ENCODE data around the gene PXN. TPM values are rescaled to one million over a fixed set of nuclear protein-coding genes. Genes with fewer than 3 reads are reported as not detected.

The PXN gene
- total and polyA plus RNA-seq, 2 of the 13 experiments (the other 11 are each of a cell fraction or from before 2014, with no cell fraction given), result 13.6 to 14.2 TPM

- Histone ChIP-seq H3K4me3 (replicated peaks in 1 of 3; ENCODE audit: insufficient read depth in 1 of 3, low read depth in 2 of 3, low read length in 3 of 3) (peak overlapping the region in 1 of 3 experiments; percentile 88; a peak in 1 of 6 replicates), H3K27ac (ENCODE audit: extremely low read length, insufficient read depth, low read length) (peak overlapping the region; percentile 13), H4K20me1 (ENCODE audit: insufficient read depth, low read length) (peaks cover 3% of the 10 kb centered on the region; the same call in 1 of the 2 replicates), H3K9me3 (ENCODE audit: low read length) (no peaks in the 10 kb centered on the region), H3K79me2 (ENCODE audit: insufficient read depth, low read length) (peaks cover 50% of the 10 kb centered on the region), H3K4me2 (ENCODE audit: low read depth, low read length) (peak overlapping the region; percentile 85), H3K36me3 (replicated peaks in 1 of 2; ENCODE audit: control insufficient read depth in 1 of 2, insufficient read depth in 2 of 2, low read length in 2 of 2) (no peaks in the 10 kb centered on the region; a peak in 2 of 5 replicates), H3K4me1 (ENCODE audit: insufficient read depth, low read length) (peaks cover 90% of the 10 kb centered on the region), H3K27me3 (ENCODE audit: control insufficient read depth in 1 of 2, insufficient read depth in 2 of 2, low read length in 2 of 2) (no peaks in the 10 kb centered on the region), H2AFZ (ENCODE audit: low read length) (no peak overlapping the region), H3K9ac (ENCODE audit: insufficient read depth, low read depth, low read length) (peak overlapping the region; percentile 84; the same call in 1 of the 2 replicates)
- ATAC-seq (no peak), FAIRE-seq (no peak), DNase-seq (ENCODE audit: low spot score) (no peak)
- TSS peak; percentile 40 for BruUV-seq (replicated peaks)
- POLR2A ChIA-PET, result interaction anchor here (1.0 to 13.4 kb wide), 9 partner anchors 26 to 146 kb away, joined by 3 to 265 read pairs (median 10); partner anchors contain the start of genes RAB35, RNU4-1, RNU4-2 and RPLP0
- in situ Hi-C loops (cut with HindIII; ENCODE audit: extremely low pct_ligation_motif_present, low pct_unique_long_range_greater_than_20kb), result loop anchor here (10.0 kb wide), 1 partner anchor 48 kb away; no protein-coding TSS in a partner anchor
- intact Hi-C loops (cut with micrococcal nuclease; ENCODE audit: unreplicated experiment), result no loop called here
- CTCF ChIA-PET (ENCODE audit: low intra/inter-chr PET ratio, low total read pairs), result no interaction called here
- WGBS (ENCODE audit: low lambda C conversion rate), result 68% methylated on average over 12 of the region's 15 CpGs
- peak; percentile 85; the same call in 1 of the 2 replicates for TF ChIP-seq TFAP4 (IDR thresholded peaks at IDR 0.05; ENCODE audit: borderline replicate concordance, low read depth)
- TF ChIP-seq, protein P1, sequence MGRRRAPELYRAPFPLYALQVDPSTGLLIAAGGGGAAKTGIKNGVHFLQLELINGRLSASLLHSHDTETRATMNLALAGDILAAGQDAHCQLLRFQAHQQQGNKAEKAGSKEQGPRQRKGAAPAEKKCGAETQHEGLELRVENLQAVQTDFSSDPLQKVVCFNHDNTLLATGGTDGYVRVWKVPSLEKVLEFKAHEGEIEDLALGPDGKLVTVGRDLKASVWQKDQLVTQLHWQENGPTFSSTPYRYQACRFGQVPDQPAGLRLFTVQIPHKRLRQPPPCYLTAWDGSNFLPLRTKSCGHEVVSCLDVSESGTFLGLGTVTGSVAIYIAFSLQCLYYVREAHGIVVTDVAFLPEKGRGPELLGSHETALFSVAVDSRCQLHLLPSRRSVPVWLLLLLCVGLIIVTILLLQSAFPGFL (CRISPR knock-in tag; IDR thresholded peaks at IDR 0.05), result no peak
- TF ChIP-seq ZMAT3 (CRISPR knock-in tag; conservative IDR thresholded peaks at IDR 0.05), result no peak
- TF ChIP-seq MAFG (CRISPR knock-in tag; IDR thresholded peaks at IDR 0.05), result no peak
- TF ChIP-seq ZNF563 (CRISPR knock-in tag; IDR thresholded peaks at IDR 0.05), result no peak
- TF ChIP-seq, protein P2, sequence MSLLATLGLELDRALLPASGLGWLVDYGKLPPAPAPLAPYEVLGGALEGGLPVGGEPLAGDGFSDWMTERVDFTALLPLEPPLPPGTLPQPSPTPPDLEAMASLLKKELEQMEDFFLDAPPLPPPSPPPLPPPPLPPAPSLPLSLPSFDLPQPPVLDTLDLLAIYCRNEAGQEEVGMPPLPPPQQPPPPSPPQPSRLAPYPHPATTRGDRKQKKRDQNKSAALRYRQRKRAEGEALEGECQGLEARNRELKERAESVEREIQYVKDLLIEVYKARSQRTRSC (CRISPR knock-in tag; IDR thresholded peaks at IDR 0.05; ENCODE audit: low read depth), result no peak
- no peak for TF ChIP-seq ZNF274 (CRISPR knock-in tag; IDR thresholded peaks at IDR 0.05)
- no peak for TF ChIP-seq TCF12 (IDR thresholded peaks at IDR 0.05)
- TF ChIP-seq TCF12 (CRISPR knock-in tag; IDR thresholded peaks at IDR 0.05), result no peak
- peak; percentile 27; the same call in 1 of the 2 replicates for TF ChIP-seq ZNF768 (CRISPR knock-in tag; IDR thresholded peaks at IDR 0.05)
- TF ChIP-seq NFE2 (CRISPR knock-in tag; IDR thresholded peaks at IDR 0.05), result no peak
- 0 out of 2 replicates have a peak, but pooled peaks have one; percentile 10 for TF ChIP-seq ZNF687 (CRISPR knock-in tag; IDR thresholded peaks at IDR 0.05)
- no peak for TF ChIP-seq ZNF264 (CRISPR knock-in tag; IDR thresholded peaks at IDR 0.05)
These were observed 2.4 kb downstream of the PXN start for GRCh38 chr12:120262852-120263747.

Measured in HepG2 (cell line).